T-cell (primary cell): ENCODE measurements around the gene DNAJC22. TPM values are rescaled to one million over a fixed set of nuclear protein-coding genes. Genes with fewer than 3 reads are reported as not detected.

Source experiments
- ATAC-seq, 4 experiments: fragments of 200-7000 bp in 3 of 4; fragments of 150-1000 bp in 1 of 4; cut with Tn5 transposase; replicated peaks in 1 of 4; 1 replicate in 3 of 4; 2 replicates in 1 of 4; pipeline ENCODE4 v1.10.0; 2021; ENCODE audit warnings: moderate library complexity in 3 of 4, mild to moderate bottlenecking in 2 of 4, moderate number of reproducible peaks in 1 of 4
- CTCF ChIA-PET, 2 donors: fragments of 300-600 bp; sonication (Branson Sonifier 250); formaldehyde crosslinking; loops; one replicate each; lab custom pipeline; 2022; ENCODE audit warnings: antibody characterized with exemption in 2 of 2; lab: Charles Lee
- POLR2A ChIA-PET, 2 donors: fragments of 300-600 bp; sonication (Branson Sonifier 250); formaldehyde crosslinking; loops; one replicate each; lab custom pipeline; 2022; ENCODE audit warnings: antibody characterized with exemption in 2 of 2; lab: Charles Lee
- DNase-seq, 35 experiments: peaks; one replicate each; pipeline versions ENCODE4 v3.0.0 to v3.0.0-alpha.2; 2013 to 2023
- H3K27ac ChIP-seq: one replicate; pipeline ENCODE4 v1.5.1; 2013; ENCODE audit warnings: low read length
- H3K27me3 ChIP-seq, 2 experiments: replicated peaks in 1 of 2; 1 replicate in 1 of 2; 2 replicates in 1 of 2; pipeline versions ENCODE4 v1.6.1 to v1.7.0; 2013; ENCODE audit warnings: low read length in 1 of 2, mixed read lengths in 1 of 2; ENCODE audit not compliant: control insufficient read depth in 2 of 2, insufficient read depth in 2 of 2; ENCODE audit errors: extremely low read depth in 1 of 2
- H3K36me3 ChIP-seq, 2 donors: 1 replicate in 1 of 2; 2 replicates in 1 of 2; pipeline versions ENCODE4 v1.6.1 to v1.7.0; 2013; ENCODE audit warnings: low read length in 1 of 2; ENCODE audit not compliant: control insufficient read depth in 2 of 2, insufficient read depth in 1 of 2; ENCODE audit errors: extremely low read depth in 1 of 2
- H3K4me1 ChIP-seq, 2 experiments: 1 replicate in 1 of 2; 2 replicates in 1 of 2; pipeline versions ENCODE4 v1.6.1 to v1.7.0; 2013; ENCODE audit warnings: low read length in 2 of 2, mixed read lengths in 1 of 2; ENCODE audit not compliant: insufficient read depth in 2 of 2, control insufficient read depth in 1 of 2; ENCODE audit errors: extremely low read depth in 1 of 2
- H3K4me3 ChIP-seq, 2 donors: 1 replicate in 1 of 2; 2 replicates in 1 of 2; pipeline versions ENCODE4 v1.5.1 to v1.7.0; 2013; ENCODE audit warnings: mild to moderate bottlenecking in 2 of 2, low read length in 1 of 2, moderate library complexity in 1 of 2; ENCODE audit not compliant: control insufficient read depth in 1 of 2; ENCODE audit errors: extremely low read depth in 1 of 2
- H3K9me3 ChIP-seq: 2 replicates; pipeline ENCODE4 v1.7.0; 2013
- H3K27ac Mint-ChIP-seq, 2 donors: one replicate each; pipeline ENCODE4 v1.8.0; 2020 to 2021; ENCODE audit warnings: mild to moderate bottlenecking in 2 of 2, mixed read lengths in 2 of 2
- H3K27me3 Mint-ChIP-seq, 2 donors: one replicate each; pipeline ENCODE4 v1.8.0; 2021 to 2022; ENCODE audit warnings: mixed read lengths in 2 of 2
- H3K36me3 Mint-ChIP-seq: one replicate; pipeline ENCODE4 v1.8.0; 2021; ENCODE audit warnings: mixed read lengths
- H3K4me1 Mint-ChIP-seq, 3 donors: one replicate each; pipeline ENCODE4 v1.8.0; 2020 to 2022; ENCODE audit warnings: mixed read lengths in 3 of 3, mild to moderate bottlenecking in 1 of 3
- H3K4me3 Mint-ChIP-seq, 3 donors: one replicate each; pipeline ENCODE4 v1.8.0; 2020 to 2022; ENCODE audit warnings: mild to moderate bottlenecking in 3 of 3, mixed read lengths in 3 of 3, moderate library complexity in 3 of 3
- H3K9me3 Mint-ChIP-seq, 3 donors: one replicate each; pipeline ENCODE4 v1.8.0; 2020 to 2022; ENCODE audit warnings: mixed read lengths in 3 of 3
- WGBS: methylation state at CpG from one replicate; pipeline ENCODE4 v1.1.5; 2013; ENCODE audit warnings: missing lambda C conversion rate; ENCODE audit not compliant: insufficient coverage; 5-methylcytosine and 5-hydroxymethylcytosine counted together
- total RNA-seq, 35 experiments: library from RNA in 6 of 35; stranded (reverse) in 6 of 35; fragments of 120-200 nt in 1 of 35; gene quantifications; one replicate each; pipeline versions ENCODE4 v1.2.1 to v1.2.4 and lab custom pipeline; 2013 to 2026

DNAJC22 gene
- total RNA-seq, 5 donors from 2014 or later (not counting 1 experiment from before 2014, with no cell fraction given), result 0.07 TPM; not detected in 4

GRCh38 chr12:49345825-49346658 is 646 bp upstream of the DNAJC22 start:
- no peaks in the 10 kb centered on the region for H3K9me3 Mint-ChIP-seq
- ChIA-PET POLR2A (no interaction called here), CTCF (interaction anchor here (0.6 to 3.2 kb wide), 7 partner anchors 11 to 80 kb away, joined by 3 to 20 read pairs (median 5); no protein-coding TSS in a partner anchor)
- no peaks in the 10 kb centered on the region for H3K36me3 Mint-ChIP-seq
- H3K27ac ChIP-seq, result no peak overlapping the region
- H3K4me1 ChIP-seq, result peaks cover 32 to 64% of the 10 kb centered on the region in 2 experiments
- peaks cover 32 to 51% (median 45%) of the 10 kb centered on the region in 3 donors for H3K4me1 Mint-ChIP-seq
- no peak overlapping the region for H3K27ac Mint-ChIP-seq
- DNase-seq, result no peak
- peak overlapping the region; percentile 47 to 86 for H3K4me3 ChIP-seq
- peak overlapping the region; percentile 58 to 80 (median 73) for H3K4me3 Mint-ChIP-seq
- WGBS, result 4% methylated on average over 42 of the region's 61 CpGs
- H3K27me3 ChIP-seq, result peaks cover 25 to 96% of the 10 kb centered on the region in 2 experiments
- peaks cover 33 to 68% of the 10 kb centered on the region in 2 donors for H3K27me3 Mint-ChIP-seq
- no peak for ATAC-seq
- H3K9me3 ChIP-seq, result no peaks in the 10 kb centered on the region
- no peaks in the 10 kb centered on the region for H3K36me3 ChIP-seq

- ChIA-PET CTCF (interaction anchor here (0.5 to 3.2 kb wide), 22 partner anchors 10 to 664 kb away, joined by 3 to 22 read pairs (median 4); partner anchors contain the start of genes C1QL4 (in 1 of the 2), PRPH (in 1 of the 2), SPATS2 (in 1 of the 2) and TROAP (in 1 of the 2)), POLR2A (interaction anchor here (0.5 to 1.0 kb wide), 4 partner anchors 10 to 766 kb away, joined by 3 to 22 read pairs (median 4); no protein-coding TSS in a partner anchor)
- Histone ChIP-seq H3K9me3 (no peaks in the 10 kb centered on the region), H3K27ac (no peak overlapping the region), H3K36me3 (no peaks in the 10 kb centered on the region), H3K4me3 (peak overlapping the region; percentile 47 to 86), H3K27me3 (peaks cover 23 to 92% of the 10 kb centered on the region in 2 experiments), H3K4me1 (peaks cover 31 to 56% of the 10 kb centered on the region in 2 experiments)
- peak; percentile 44 to 85 (median 71) for DNase-seq
- Mint-ChIP-seq H3K9me3 (no peaks in the 10 kb centered on the region), H3K4me1 (peaks cover 32 to 49% (median 42%) of the 10 kb centered on the region in 3 donors), H3K36me3 (no peaks in the 10 kb centered on the region), H3K27ac (peak overlapping the region in 1 of 2 donors; percentile 43), H3K4me3 (peak overlapping the region; percentile 73 to 80 (median 80)), H3K27me3 (peaks cover 40 to 75% of the 10 kb centered on the region in 2 donors)
- WGBS, result 22% methylated on average over 23 of the region's 37 CpGs
- ATAC-seq, result peak; percentile 80 to 86 (median 82)
Measured at GRCh38 chr12:49347311-49348193, 864 bp downstream of the DNAJC22 start.

- peaks cover 22 to 43% of the 10 kb centered on the region in 2 experiments for H3K4me1 ChIP-seq
- DNase-seq, result no peak
- no peak overlapping the region for H3K4me3 ChIP-seq
- no peak overlapping the region for H3K27ac ChIP-seq
- peaks cover 24 to 86% of the 10 kb centered on the region in 2 experiments for H3K27me3 ChIP-seq
- Mint-ChIP-seq H3K4me3 (no peak overlapping the region), H3K4me1 (peaks cover 22 to 37% (median 31%) of the 10 kb centered on the region in 3 donors), H3K9me3 (no peaks in the 10 kb centered on the region), H3K36me3 (no peaks in the 10 kb centered on the region), H3K27me3 (peaks cover 43 to 76% of the 10 kb centered on the region in 2 donors), H3K27ac (peak overlapping the region in 1 of 2 donors; percentile 31)
- ChIA-PET CTCF (interaction anchor here (0.6 to 2.7 kb wide), 6 partner anchors 10 to 165 kb away, joined by 3 to 13 read pairs (median 8); partner anchors contain the start of genes SPATS2 (in 1 of the 2) and TROAP (in 1 of the 2)), POLR2A (no interaction called here)
- no peaks in the 10 kb centered on the region for H3K9me3 ChIP-seq
- 94% methylated on average over 4 of the region's 5 CpGs for WGBS
- no peak for ATAC-seq
- no peaks in the 10 kb centered on the region for H3K36me3 ChIP-seq
Measured at GRCh38 chr12:49348781-49349180, 2.1 kb downstream of the DNAJC22 start.

GRCh38 chr12:49349266-49349665 is 2.6 kb downstream of the DNAJC22 start:
- no peak overlapping the region for H3K4me3 Mint-ChIP-seq
- WGBS, result 95% methylated on average over 10 of the region's 11 CpGs
- Histone ChIP-seq H3K36me3 (no peaks in the 10 kb centered on the region), H3K4me1 (peaks cover 18 to 38% of the 10 kb centered on the region in 2 experiments), H3K27me3 (peaks cover 20 to 82% of the 10 kb centered on the region in 2 experiments), H3K9me3 (no peaks in the 10 kb centered on the region), H3K27ac (no peak overlapping the region), H3K4me3 (no peak overlapping the region)
- ChIA-PET POLR2A (no interaction called here), CTCF (interaction anchor here (0.6 to 2.7 kb wide), 5 partner anchors 9 to 151 kb away, joined by 3 to 12 read pairs (median 4); partner anchors contain the start of gene SPATS2 (in 1 of the 2))
- H3K27me3 Mint-ChIP-seq, result peaks cover 44 to 72% of the 10 kb centered on the region in 2 donors
- H3K4me1 Mint-ChIP-seq, result peaks cover 17 to 32% (median 26%) of the 10 kb centered on the region in 3 donors
- no peak for ATAC-seq
- H3K27ac Mint-ChIP-seq, result no peak overlapping the region
- H3K9me3 Mint-ChIP-seq, result no peaks in the 10 kb centered on the region
- DNase-seq, result no peak
- H3K36me3 Mint-ChIP-seq, result no peaks in the 10 kb centered on the region

GRCh38 chr12:49352351-49352750 is 5.7 kb downstream of the DNAJC22 start:
- POLR2A ChIA-PET, result no interaction called here
- Mint-ChIP-seq H3K4me1 (peaks cover under 1 to 8% (median 5%) of the 10 kb centered on the region in 3 donors), H3K36me3 (no peaks in the 10 kb centered on the region), H3K9me3 (no peaks in the 10 kb centered on the region), H3K27ac (no peak overlapping the region), H3K27me3 (peaks cover 34 to 58% of the 10 kb centered on the region in 2 donors), H3K4me3 (no peak overlapping the region)
- Histone ChIP-seq H3K27me3 (peaks cover 8 to 62% of the 10 kb centered on the region in 2 experiments), H3K36me3 (no peaks in the 10 kb centered on the region), H3K9me3 (no peaks in the 10 kb centered on the region), H3K4me1 (peaks cover 4 to 10% of the 10 kb centered on the region in 2 experiments), H3K4me3 (no peak overlapping the region), H3K27ac (no peak overlapping the region)
- ATAC-seq (no peak), DNase-seq (no peak)
- CTCF ChIA-PET, result interaction anchor here in 1 of 2 donors (0.6 to 1.5 kb wide), 3 partner anchors 111 to 162 kb away, joined by 5 to 9 read pairs (median 5); no protein-coding TSS in a partner anchor
- WGBS, result no CpG with 5 or more reads among the region's 2 CpGs
